ENCODE results near the gene OR8B12.
"Not testable (repeated sequence)": the region's sequence is repeated elsewhere in the genome, so short reads cannot be mapped to it uniquely, and the experiment has no call there.

Gene OR8B12

GRCh38 chr11:124519850-124520549 lies 23.5 kb downstream of the OR8B12 start:
- DNase-seq (ENCODE audit: low read depth in 2 of 2) = no peak

DNA sequence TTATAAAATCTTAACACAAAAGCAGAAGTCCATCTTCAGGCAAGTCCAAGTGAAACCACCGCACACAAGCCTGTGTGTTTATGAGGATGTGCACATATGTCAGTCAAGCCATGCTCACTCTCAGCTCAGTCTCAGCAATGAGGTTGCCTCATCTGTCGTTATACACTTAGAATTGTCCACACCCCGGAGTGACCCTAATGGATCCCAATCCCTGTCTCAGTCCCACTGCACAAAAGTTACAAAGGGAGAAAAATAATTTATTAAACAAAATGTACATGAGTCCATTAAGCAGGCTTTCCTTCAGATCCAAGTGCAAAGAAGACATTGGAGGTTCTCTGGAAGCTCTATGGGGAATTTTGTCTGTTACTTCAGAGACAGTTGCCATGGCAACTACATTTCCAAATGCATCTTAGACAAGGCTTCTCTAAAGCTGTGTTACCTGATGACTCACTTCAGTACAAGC lies 24.4 kb downstream of the OR8B12 start:
- DNase-seq (ENCODE audit: low read depth in 2 of 2) = no peak

- DNase-seq (ENCODE audit: low read depth in 2 of 2) = no peak
These were observed 26.1 kb downstream of the OR8B12 start for GRCh38 chr11:124517314-124517713.

GRCh38 chr11:124514675-124515074 lies 28.8 kb downstream of the OR8B12 start:
- not testable (repeated sequence) for DNase-seq (ENCODE audit: low read depth in 2 of 2)

DNA sequence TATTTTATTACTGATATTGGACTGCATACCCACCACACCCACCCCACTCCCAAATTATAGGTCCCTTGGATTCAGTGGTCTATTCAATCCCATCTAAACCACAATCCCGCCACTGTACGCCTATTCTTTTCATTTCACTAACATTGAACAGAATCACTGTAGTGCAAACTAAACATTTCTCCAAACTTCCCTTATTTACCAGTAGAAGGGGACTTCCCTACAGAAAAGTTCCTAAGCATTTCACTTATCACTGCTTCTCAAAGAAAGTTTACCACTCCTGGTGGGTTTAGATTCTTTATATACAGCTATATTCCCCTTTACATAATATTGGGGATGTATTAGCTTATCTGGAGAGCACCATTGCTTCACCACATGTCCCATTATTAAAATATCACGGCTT lies 29.3 kb downstream of the OR8B12 start:
- no peak for DNase-seq (ENCODE audit: low read depth in 2 of 2)

DNA sequence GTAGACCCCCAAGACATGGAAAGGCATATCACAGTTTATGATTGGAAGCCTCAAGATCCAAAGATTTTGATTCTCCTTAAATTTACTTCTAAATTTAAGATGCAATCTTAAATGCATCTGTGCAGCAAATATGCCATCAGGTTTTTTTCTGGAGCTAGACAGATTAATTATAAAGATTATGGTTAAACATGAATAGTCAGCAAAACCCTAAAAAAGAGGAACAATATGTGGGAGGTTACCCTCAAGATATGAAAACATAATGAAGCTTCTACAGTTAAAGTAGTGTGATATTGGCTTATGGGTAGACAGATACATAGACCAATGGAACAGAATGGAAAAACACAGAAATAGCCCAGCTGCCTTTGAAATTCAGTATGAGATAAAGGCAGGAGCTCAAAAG lies 31.7 kb downstream of the OR8B12 start:
- no peak for DNase-seq (ENCODE audit: low read depth in 2 of 2)

GRCh38 chr11:124510279-124510678 lies 33.2 kb downstream of the OR8B12 start:
- DNase-seq (ENCODE audit: low read depth in 2 of 2) = no peak

- DNase-seq (ENCODE audit: low read depth in 2 of 2) = no peak
These were observed 43.7 kb downstream of the OR8B12 start for GRCh38 chr11:124499711-124500110.

GRCh38 chr11:124493016-124493655 lies 50.3 kb downstream of the OR8B12 start:
- no peak for DNase-seq (ENCODE audit: low read depth in 2 of 2)
